Amniotic stem cell (primary cell): ENCODE results near the gene DPYSL5.
"Not testable (repeated sequence)": the region's sequence is repeated elsewhere in the genome, so short reads cannot be mapped to it uniquely, and the experiment has no call there.

ENCODE experiments used
- DNase-seq: peaks from one replicate; lab custom pipeline; 2025; lab: John Stamatoyannopoulos, UW

DPYSL5 gene

GRCh38 chr2:26901326-26902183 lies 53.6 kb downstream of the DPYSL5 start:
- no peak for DNase-seq

GRCh38 chr2:26903676-26904075 lies 55.7 kb downstream of the DPYSL5 start:
- no peak for DNase-seq

- DNase-seq, result no peak
Measured at GRCh38 chr2:26904839-26905238, 56.9 kb downstream of the DPYSL5 start.

GRCh38 chr2:26905341-26906198 lies 57.6 kb downstream of the DPYSL5 start:
- no peak for DNase-seq

GRCh38 chr2:26907416-26907815 lies 59.5 kb downstream of the DPYSL5 start:
- no peak for DNase-seq

- DNase-seq, result no peak
Measured at GRCh38 chr2:26910176-26910575, 62.2 kb downstream of the DPYSL5 start.

- DNase-seq, result no peak
Measured at GRCh38 chr2:26911911-26912861, 64.3 kb downstream of the DPYSL5 start.

GRCh38 chr2:26913606-26913998 lies 65.7 kb downstream of the DPYSL5 start:
- no peak for DNase-seq

- no peak for DNase-seq
Measured at GRCh38 chr2:26913999-26914658, 66.2 kb downstream of the DPYSL5 start.

- DNase-seq, result no peak
Measured at GRCh38 chr2:26914659-26915310, 66.9 kb downstream of the DPYSL5 start.

- no peak for DNase-seq
Measured at GRCh38 chr2:26915316-26915715, 67.4 kb downstream of the DPYSL5 start.

- no peak for DNase-seq
Measured at GRCh38 chr2:26916128-26916692, 68.3 kb downstream of the DPYSL5 start.

- DNase-seq, result no peak
Measured at GRCh38 chr2:26917135-26917836, 69.4 kb downstream of the DPYSL5 start.

- no peak for DNase-seq
Measured at GRCh38 chr2:26921323-26921722, 73.4 kb downstream of the DPYSL5 start.

GRCh38 chr2:26922405-26923188 lies 74.7 kb downstream of the DPYSL5 start:
- no peak for DNase-seq

- DNase-seq, result not testable (repeated sequence)
Measured at GRCh38 chr2:26923189-26923466, 75.2 kb downstream of the DPYSL5 start.

GRCh38 chr2:26924731-26925099 lies 76.8 kb downstream of the DPYSL5 start:
- DNase-seq, result no peak

GRCh38 chr2:26925100-26925791 lies 77.3 kb downstream of the DPYSL5 start:
- no peak for DNase-seq

GRCh38 chr2:26927221-26927620 lies 79.3 kb downstream of the DPYSL5 start:
- DNase-seq, result no peak
